ENCODE measurements around the gene BFSP1.

DNA sequence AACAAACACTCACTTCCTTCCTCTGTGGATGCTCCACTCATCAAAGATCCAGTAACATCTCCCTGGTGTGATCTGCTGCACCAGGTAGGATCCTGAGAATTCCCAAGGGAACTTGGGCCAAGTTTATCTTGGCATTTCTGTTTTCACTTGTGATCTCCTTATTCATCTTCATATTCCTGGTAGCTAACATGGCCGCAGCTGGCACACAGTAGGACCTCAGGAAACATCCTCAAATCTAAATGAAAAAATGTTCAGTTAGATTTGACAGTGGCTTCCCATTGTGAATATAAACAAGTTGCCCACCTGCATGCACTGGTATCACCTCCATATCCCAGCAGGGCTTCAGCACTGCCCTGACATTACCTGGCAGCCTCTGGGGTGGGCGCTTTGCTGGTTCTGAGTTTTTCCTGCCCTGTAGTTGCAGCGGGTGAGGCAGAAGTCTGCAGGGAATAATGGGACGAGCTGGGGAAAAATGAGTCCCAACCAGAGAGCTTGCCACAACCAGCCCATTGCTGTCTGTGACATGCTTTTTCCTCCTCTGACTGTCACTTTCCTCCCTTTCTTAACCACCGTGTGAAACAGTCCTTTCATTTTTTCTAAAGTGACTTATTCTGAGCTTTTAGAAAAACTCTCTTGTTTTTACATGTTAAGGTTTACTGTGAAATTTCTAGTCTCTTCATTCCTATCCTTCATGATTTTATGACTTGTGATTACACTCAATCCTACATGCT is 29.3 kb upstream of the BFSP1 start:
- TF ChIP-seq, protein P1, sequence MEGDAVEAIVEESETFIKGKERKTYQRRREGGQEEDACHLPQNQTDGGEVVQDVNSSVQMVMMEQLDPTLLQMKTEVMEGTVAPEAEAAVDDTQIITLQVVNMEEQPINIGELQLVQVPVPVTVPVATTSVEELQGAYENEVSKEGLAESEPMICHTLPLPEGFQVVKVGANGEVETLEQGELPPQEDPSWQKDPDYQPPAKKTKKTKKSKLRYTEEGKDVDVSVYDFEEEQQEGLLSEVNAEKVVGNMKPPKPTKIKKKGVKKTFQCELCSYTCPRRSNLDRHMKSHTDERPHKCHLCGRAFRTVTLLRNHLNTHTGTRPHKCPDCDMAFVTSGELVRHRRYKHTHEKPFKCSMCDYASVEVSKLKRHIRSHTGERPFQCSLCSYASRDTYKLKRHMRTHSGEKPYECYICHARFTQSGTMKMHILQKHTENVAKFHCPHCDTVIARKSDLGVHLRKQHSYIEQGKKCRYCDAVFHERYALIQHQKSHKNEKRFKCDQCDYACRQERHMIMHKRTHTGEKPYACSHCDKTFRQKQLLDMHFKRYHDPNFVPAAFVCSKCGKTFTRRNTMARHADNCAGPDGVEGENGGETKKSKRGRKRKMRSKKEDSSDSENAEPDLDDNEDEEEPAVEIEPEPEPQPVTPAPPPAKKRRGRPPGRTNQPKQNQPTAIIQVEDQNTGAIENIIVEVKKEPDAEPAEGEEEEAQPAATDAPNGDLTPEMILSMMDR (conservative IDR thresholded peaks at IDR 0.05; ENCODE audit: low read depth, low read length), result no peak
- no peak for TF ChIP-seq EZH2 (IDR thresholded peaks at IDR 0.05; ENCODE audit: borderline replicate concordance, low read depth, low read length, poor library complexity, severe bottlenecking)

Measured in A673 (cell line).